Gastrocnemius medialis (tissue), 4 donors: ENCODE data around the gene UHRF2.

ENCODE experiments used
- CTCF ChIP-seq, 5 experiments: fragments of 450-650 bp in 3 of 5; fragments of 200-600 bp in 2 of 5; sonication (generic) in 2 of 5; IDR thresholded peaks in 4 of 5; conservative IDR thresholded peaks in 1 of 5; 1 replicate in 4 of 5; 2 replicates in 1 of 5; pipeline ENCODE4 v1.5.1; 2016 to 2019; ENCODE audit warnings: antibody characterized with exemption in 5 of 5, mild to moderate bottlenecking in 3 of 5, moderate library complexity in 3 of 5
- POLR2A ChIP-seq, 2 donors: fragments of 450-650 bp; IDR thresholded peaks; one replicate each; pipeline ENCODE4 v1.6.1; 2017; ENCODE audit warnings: antibody characterized with exemption in 2 of 2, mild to moderate bottlenecking in 2 of 2, moderate library complexity in 2 of 2

DNA sequence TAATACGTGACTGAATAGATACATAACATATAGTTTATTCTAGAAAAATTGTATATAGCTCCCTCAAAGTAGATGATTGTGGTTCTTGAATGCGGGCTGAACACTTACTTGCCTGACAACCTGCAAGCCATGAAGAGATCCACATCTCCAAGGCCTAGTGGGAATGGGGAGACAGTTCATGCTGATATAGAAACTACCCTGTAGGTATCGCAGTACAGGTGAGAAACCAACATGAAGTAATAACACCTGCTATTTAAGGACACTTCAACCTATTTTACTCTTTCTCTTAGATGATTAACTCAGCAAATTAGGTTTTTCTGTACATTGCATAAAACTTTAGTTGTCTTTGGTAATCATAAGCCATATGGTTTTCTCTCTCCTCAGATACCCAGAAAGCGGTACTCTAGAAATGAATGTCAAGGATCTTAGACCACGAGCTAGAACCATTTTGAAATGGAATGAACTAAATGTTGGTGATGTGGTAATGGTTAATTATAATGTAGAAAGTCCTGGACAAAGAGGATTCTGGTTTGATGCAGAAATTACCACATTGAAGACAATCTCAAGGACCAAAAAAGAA lies 47.3 kb downstream of the UHRF2 start:
- no peak for TF ChIP-seq CTCF (IDR thresholded peaks at IDR 0.05 in 4 of 5, conservative IDR thresholded peaks at IDR 0.05 in 1 of 5)
- TF ChIP-seq POLR2A (IDR thresholded peaks at IDR 0.05), result no peak
